Lung (tissue), 12 donors: ENCODE measurements around the gene NMBR. TPM values are rescaled to one million over a fixed set of nuclear protein-coding genes. Genes with fewer than 3 reads are reported as not detected.
A peak's percentile ranks its signal among the peaks of the same experiment; 100 is the strongest.

Experiments
- ATAC-seq: fragments of 200-7000 bp; cut with Tn5 transposase; one replicate; pipeline ENCODE4 v1.9.1; 2020; ENCODE audit warnings: moderate number of reproducible peaks; ENCODE audit not compliant: insufficient read depth, low FRiP score
- DNase-seq, 3 donors: peaks; one replicate each; pipeline ENCODE4 v3.0.0-alpha.2; 2013 to 2017
- H3K27ac ChIP-seq, 2 donors: one replicate each; pipeline ENCODE4 v1.5.1; 2013; ENCODE audit warnings: mild to moderate bottlenecking in 2 of 2, moderate library complexity in 2 of 2, control low read depth in 1 of 2, inconsistent platforms in 1 of 2, low read depth in 1 of 2, low read length in 1 of 2
- H3K27me3 ChIP-seq, 3 donors: one replicate each; pipeline ENCODE4 v1.5.1; 2013; ENCODE audit warnings: low read length in 2 of 3; ENCODE audit not compliant: control insufficient read depth in 3 of 3, insufficient read depth in 3 of 3
- H3K36me3 ChIP-seq, 4 donors: one replicate each; pipeline ENCODE4 v1.5.1; 2013; ENCODE audit warnings: low read length in 4 of 4, mild to moderate bottlenecking in 1 of 4, moderate library complexity in 1 of 4; ENCODE audit not compliant: control insufficient read depth in 4 of 4, insufficient read depth in 4 of 4
- H3K4me1 ChIP-seq, 5 donors: one replicate each; pipeline ENCODE4 v1.5.1; 2013; ENCODE audit warnings: low read length in 5 of 5, mild to moderate bottlenecking in 2 of 5, moderate library complexity in 1 of 5; ENCODE audit not compliant: control insufficient read depth in 5 of 5, insufficient read depth in 5 of 5
- H3K4me3 ChIP-seq: one replicate; pipeline ENCODE4 v1.5.1; 2013; ENCODE audit warnings: mild to moderate bottlenecking, control low read depth, moderate library complexity
- H3K9ac ChIP-seq, 2 donors: one replicate each; pipeline ENCODE4 v1.5.1; 2013; ENCODE audit warnings: low read length in 2 of 2, control low read depth in 1 of 2; ENCODE audit not compliant: insufficient read depth in 1 of 2
- H3K9me3 ChIP-seq, 4 donors: one replicate each; pipeline ENCODE4 v1.5.1; 2013; ENCODE audit warnings: low read length in 3 of 4, mild to moderate bottlenecking in 1 of 4, moderate library complexity in 1 of 4; ENCODE audit not compliant: control insufficient read depth in 4 of 4, insufficient read depth in 3 of 4
- WGBS, 2 donors: extraction: QIAGEN DNeasy Blood & Tissue Kit; methylation state at CpG; one replicate each; pipeline ENCODE4 v1.1.7; 2013; 5-methylcytosine and 5-hydroxymethylcytosine counted together
- polyA plus RNA-seq, 2 donors: library from polyadenylated mRNA; stranded (reverse); fragments of 200-250 nt; gene quantifications; one replicate each; pipeline ENCODE4 v1.2.1, GENCODE V29; 2013
- total RNA-seq, 2 donors: library from RNA; depleted of rRNA in 1 of 2; stranded (reverse); fragments of >200 nt in 1 of 2; gene quantifications; one replicate each; pipeline ENCODE4 v1.2.1, GENCODE V29; 2014 to 2021
- TF ChIP-seq, protein P1 (sequence below): IDR thresholded peaks from 2 replicates; pipeline ENCODE4 v1.5.1; 2012; ENCODE audit warnings: mild to moderate bottlenecking; ENCODE audit errors: control extremely low read depth, extremely low read depth
- donor health status: control.
- donor health status: control.
- donor health status: Bipolar disorder and iron deficiency.
- donor health status: healthy.
- donor health status: DM: yes; HTN: yes; CAD: no.

NMBR gene
- total and polyA plus RNA-seq, 4 donors: 0.05 to 0.23 (median 0.18) TPM; not detected in 1

DNA sequence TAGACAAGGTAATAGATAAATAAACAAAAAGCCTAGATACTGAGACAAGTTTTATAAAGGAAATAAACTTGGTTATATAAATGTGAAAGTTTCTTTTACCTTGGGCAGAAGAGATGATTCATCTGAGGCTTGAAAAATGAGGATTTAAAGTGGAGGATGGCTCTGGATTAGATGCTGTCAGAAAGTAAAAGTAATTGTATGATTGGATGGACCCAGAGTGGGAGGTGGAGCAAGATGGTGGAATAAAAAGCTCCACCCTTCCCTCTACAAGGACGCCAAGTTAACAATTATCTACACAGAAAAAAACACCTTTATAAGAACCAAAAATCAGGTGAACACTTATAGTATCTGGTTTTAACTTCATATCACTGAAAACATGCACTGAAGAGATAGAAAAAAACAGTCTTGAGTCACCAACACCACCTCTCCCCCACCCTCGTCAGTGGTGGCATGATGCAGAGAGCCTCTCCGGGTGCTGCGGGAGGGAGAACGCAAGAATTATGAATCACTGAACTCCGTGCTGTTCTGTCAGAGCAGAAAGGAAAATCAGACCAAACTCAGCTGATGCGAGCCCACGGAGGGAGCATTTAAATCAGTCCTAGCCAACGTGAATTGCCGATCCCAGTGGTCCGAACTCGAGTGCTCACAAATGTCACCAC is 98.9 kb downstream of the NMBR start:
- ATAC-seq (no peak), DNase-seq (no peak)
- no peak overlapping the region for H3K4me3 ChIP-seq
- H3K36me3 ChIP-seq: no peaks in the 10 kb centered on the region
- peaks cover 0 to 1% (median 0%) of the 10 kb centered on the region in 5 donors for H3K4me1 ChIP-seq
- H3K9me3 ChIP-seq: peaks cover 0 to 11% (median 3%) of the 10 kb centered on the region in 4 donors
- no peak overlapping the region for H3K9ac ChIP-seq
- H3K27ac ChIP-seq: no peak overlapping the region
- TF ChIP-seq, protein P1, sequence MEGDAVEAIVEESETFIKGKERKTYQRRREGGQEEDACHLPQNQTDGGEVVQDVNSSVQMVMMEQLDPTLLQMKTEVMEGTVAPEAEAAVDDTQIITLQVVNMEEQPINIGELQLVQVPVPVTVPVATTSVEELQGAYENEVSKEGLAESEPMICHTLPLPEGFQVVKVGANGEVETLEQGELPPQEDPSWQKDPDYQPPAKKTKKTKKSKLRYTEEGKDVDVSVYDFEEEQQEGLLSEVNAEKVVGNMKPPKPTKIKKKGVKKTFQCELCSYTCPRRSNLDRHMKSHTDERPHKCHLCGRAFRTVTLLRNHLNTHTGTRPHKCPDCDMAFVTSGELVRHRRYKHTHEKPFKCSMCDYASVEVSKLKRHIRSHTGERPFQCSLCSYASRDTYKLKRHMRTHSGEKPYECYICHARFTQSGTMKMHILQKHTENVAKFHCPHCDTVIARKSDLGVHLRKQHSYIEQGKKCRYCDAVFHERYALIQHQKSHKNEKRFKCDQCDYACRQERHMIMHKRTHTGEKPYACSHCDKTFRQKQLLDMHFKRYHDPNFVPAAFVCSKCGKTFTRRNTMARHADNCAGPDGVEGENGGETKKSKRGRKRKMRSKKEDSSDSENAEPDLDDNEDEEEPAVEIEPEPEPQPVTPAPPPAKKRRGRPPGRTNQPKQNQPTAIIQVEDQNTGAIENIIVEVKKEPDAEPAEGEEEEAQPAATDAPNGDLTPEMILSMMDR: no peak
- no peaks in the 10 kb centered on the region for H3K27me3 ChIP-seq
- 90 to 96% methylated on average over 12 of the region's 12 CpGs for WGBS, 2 donors

DNA sequence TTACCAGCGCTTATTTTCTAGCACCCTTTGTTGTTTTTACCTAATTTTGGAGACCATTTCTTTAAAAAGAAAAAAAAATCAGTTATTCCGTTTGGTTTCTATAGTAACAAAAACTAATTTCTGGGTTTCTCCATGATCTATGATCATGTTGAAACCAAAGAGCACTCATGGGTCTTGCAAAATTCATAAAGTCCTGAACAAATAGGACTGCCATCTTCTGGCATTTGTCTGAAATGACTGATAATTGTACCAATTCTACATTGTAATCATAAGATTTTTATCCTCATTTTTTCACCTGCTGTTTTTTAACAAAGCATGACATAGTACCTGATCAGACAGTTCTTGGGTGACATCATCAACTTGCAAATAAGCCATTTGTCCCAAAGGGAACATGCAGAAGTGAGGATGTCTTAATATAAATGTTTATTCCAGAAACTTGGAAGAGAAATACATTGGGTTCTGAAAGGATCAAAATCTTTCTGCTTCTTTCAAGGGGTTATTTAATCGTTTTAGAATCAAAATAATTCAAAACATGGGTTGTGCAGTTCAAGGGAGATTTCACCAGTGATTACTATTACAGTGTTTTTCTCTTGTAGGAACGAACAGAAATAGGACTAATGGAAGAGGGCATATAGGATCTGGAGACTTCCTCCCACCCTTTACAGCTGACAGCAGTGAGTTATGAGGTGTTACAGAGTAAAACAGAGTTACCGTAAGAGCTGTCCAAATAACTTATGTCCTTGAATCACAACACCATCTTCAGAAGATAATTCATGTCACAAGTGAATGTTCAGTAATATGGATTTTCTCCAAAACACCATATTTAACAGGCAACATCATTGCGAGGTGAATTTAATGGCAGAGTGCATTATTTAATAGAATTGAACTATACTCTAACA is 101.3 kb downstream of the NMBR start:
- no peak overlapping the region for H3K27ac ChIP-seq
- no peak overlapping the region for H3K9ac ChIP-seq
- H3K36me3 ChIP-seq: no peaks in the 10 kb centered on the region
- ATAC-seq (no peak), DNase-seq (peak in 2 of 3 donors; percentile 27 to 39)
- H3K4me1 ChIP-seq: peaks cover 0 to 1% (median 0%) of the 10 kb centered on the region in 5 donors
- TF ChIP-seq, protein P1: no peak
- WGBS, 2 donors: 45 to 50% methylated on average over 6 of the region's 6 CpGs
- H3K27me3 ChIP-seq: no peaks in the 10 kb centered on the region
- H3K9me3 ChIP-seq: peaks cover 0 to 11% (median 0%) of the 10 kb centered on the region in 4 donors
- H3K4me3 ChIP-seq: no peak overlapping the region

DNA sequence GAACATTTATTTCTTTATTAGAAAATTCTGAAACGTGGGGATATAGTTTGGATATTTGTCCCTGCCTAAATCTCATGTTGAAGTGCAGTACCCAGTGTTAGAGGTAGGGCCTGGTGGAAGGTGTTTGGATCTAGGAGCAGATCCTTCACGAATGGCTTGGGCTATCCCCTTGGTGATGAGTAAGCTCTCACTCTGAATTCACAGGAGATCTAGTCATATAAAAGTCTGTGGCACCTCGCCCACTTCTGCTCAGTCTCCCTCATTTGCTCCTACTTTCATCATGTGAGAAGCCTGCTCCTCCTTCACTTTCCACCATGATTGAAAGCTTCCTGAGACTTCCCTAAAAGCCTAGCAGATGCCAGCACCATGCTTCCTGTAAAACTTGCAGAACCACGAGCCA is 111.0 kb downstream of the NMBR start:
- no peak for ATAC-seq

More for the DNA sequence above, 111.0 kb downstream of the NMBR start:
- Histone ChIP-seq H3K9me3 (peaks cover 0 to 5% (median 2%) of the 10 kb centered on the region in 4 donors), H3K9ac (no peak overlapping the region), H3K27ac (no peak overlapping the region), H3K27me3 (no peaks in the 10 kb centered on the region), H3K36me3 (no peaks in the 10 kb centered on the region), H3K4me3 (no peak overlapping the region), H3K4me1 (peaks cover 0 to 3% (median 0%) of the 10 kb centered on the region in 5 donors)
- 74 to 76% methylated on average over 4 of the region's 4 CpGs for WGBS, 2 donors
- TF ChIP-seq, protein P1: no peak
- no peak for DNase-seq
